Lower lobe of right lung (tissue), 2 donors: ENCODE data around the gene CHML. TPM values are rescaled to one million over a fixed set of nuclear protein-coding genes. Genes with fewer than 3 reads are reported as not detected.

Experiments used
- ATAC-seq, 2 donors: fragments of 200-7000 bp; cut with Tn5 transposase; one replicate each; pipeline ENCODE4 v1.9.1; 2020 to 2022; ENCODE audit warnings: mild to moderate bottlenecking in 2 of 2, moderate library complexity in 2 of 2
- DNase-seq: peaks from one replicate; pipeline ENCODE4 v3.0.0-alpha.2; 2020
- H3K27ac ChIP-seq: fragments of 200-600 bp; one replicate; pipeline ENCODE4 v1.8.0; 2022
- H3K27me3 ChIP-seq: fragments of 200-600 bp; one replicate; pipeline ENCODE4 v1.8.0; 2022; ENCODE audit warnings: low read depth
- H3K36me3 ChIP-seq: fragments of 200-600 bp; one replicate; pipeline ENCODE4 v1.8.0; 2022; ENCODE audit warnings: mild to moderate bottlenecking
- H3K4me1 ChIP-seq: fragments of 200-600 bp; one replicate; pipeline ENCODE4 v1.8.0; 2022
- H3K4me3 ChIP-seq: fragments of 200-600 bp; one replicate; pipeline ENCODE4 v1.8.0; 2022; ENCODE audit warnings: mild to moderate bottlenecking
- H3K9me3 ChIP-seq: fragments of 200-600 bp; one replicate; pipeline ENCODE4 v1.8.0; 2022
- intact Hi-C: fragments of 100-400 bp; cut with DNase I; formaldehyde crosslinking; loops from one replicate; pipeline ENCODE4 v1.11.0; 2022
- total RNA-seq: library from RNA; stranded (reverse); fragmentation: NEBNext Ultra II Directional; extraction: Animal tissue kit (Norgen Biotek cat#: 25700); gene quantifications from one replicate; pipeline ENCODE4 v1.2.1, GENCODE V29; 2021
- TF ChIP-seq, protein P1 (sequence below): fragments of 200-600 bp; IDR thresholded peaks from one replicate; pipeline ENCODE4 v1.8.0; 2022; ENCODE audit warnings: antibody characterized with exemption, mild to moderate bottlenecking
- donor health status: DM: no; HTN: yes; CAD: no; lungs with severe emphysema.

CHML gene
- total RNA-seq, 1 donor from 2014 or later = 14.5 TPM

DNA sequence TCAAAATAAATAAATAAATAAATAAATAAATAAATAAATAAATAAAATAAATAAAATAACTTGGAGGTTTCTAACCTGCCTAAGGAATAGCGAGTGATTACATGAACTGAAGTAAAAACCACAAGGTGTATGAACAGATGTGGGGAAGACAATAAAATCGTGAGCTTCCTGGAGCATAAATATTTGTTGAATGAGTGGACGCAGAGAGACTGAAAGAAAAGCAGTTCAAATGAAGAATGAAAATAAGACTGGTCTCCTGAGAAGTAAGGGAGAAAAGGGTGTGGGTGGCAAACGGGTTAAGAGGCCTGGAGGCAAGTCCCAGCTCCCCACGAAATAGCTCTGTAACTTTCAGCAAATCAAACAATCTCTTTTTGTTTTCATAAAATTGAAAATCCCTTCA is 33.6 kb downstream of the CHML start:
- Histone ChIP-seq H3K36me3 (no peaks in the 10 kb centered on the region), H3K27ac (no peak overlapping the region), H3K27me3 (no peaks in the 10 kb centered on the region), H3K4me3 (no peak overlapping the region), H3K9me3 (no peaks in the 10 kb centered on the region), H3K4me1 (peaks cover 25% of the 10 kb centered on the region)
- DNase-seq = no peak
- intact Hi-C loops = no loop called here
- no peak for ATAC-seq
- TF ChIP-seq, protein P1, sequence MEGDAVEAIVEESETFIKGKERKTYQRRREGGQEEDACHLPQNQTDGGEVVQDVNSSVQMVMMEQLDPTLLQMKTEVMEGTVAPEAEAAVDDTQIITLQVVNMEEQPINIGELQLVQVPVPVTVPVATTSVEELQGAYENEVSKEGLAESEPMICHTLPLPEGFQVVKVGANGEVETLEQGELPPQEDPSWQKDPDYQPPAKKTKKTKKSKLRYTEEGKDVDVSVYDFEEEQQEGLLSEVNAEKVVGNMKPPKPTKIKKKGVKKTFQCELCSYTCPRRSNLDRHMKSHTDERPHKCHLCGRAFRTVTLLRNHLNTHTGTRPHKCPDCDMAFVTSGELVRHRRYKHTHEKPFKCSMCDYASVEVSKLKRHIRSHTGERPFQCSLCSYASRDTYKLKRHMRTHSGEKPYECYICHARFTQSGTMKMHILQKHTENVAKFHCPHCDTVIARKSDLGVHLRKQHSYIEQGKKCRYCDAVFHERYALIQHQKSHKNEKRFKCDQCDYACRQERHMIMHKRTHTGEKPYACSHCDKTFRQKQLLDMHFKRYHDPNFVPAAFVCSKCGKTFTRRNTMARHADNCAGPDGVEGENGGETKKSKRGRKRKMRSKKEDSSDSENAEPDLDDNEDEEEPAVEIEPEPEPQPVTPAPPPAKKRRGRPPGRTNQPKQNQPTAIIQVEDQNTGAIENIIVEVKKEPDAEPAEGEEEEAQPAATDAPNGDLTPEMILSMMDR = no peak

DNA sequence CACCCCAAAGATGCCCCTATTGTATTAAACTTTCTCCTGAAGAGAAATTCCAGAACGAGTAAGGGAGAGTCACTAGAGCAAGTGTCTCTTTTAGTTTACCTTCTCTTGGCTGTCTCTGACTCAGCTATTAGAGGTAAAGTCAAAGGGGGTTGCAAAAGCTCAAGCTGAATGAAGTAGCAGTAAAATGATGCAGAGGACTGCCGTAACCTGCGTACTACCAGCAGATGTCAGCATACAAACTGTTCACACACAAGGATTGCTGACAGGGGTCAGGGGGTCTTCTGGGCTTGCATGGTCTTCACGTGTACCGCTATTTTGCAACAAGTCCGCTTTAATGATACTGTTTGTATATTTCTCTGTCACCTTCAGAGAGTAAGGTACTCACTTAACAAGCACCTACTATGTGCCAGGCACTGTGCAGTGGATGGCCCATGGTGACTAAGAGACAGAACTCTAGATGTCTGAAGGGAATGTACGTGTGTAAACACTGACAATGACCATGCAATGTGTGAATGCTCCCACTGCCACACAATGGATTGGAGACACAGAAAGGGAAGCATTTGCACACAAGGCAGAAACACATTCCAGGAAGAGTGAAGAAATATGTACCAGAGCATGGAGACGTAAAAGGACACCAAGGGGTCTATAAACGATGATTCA is 34.9 kb downstream of the CHML start:
- DNase-seq = no peak

DNA sequence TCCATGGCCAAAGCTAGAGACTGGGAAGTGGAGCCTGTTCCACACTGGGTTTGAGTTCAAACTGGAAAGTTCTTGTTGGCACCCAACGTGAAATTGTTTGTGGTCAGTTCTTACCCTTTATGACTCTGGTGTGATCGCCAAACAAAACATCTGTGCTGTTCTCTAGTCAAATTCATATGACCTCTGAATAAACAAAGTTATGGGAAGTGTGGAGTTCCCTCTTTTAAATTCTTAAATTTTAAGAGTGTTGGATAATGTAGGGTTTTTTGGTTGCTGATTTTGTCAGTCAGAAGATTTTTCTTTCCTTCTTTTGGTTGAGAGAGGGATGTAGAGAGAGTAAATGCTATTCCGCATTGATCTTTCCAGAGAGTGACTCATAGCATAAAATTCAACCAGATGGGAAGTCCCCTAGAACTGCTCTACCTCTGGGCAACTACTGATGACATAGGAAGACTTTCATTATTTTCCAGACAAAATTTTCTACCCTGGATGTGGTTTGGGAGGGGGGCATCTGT is 36.4 kb downstream of the CHML start:
- Histone ChIP-seq H3K4me3 (no peak overlapping the region), H3K9me3 (no peaks in the 10 kb centered on the region), H3K36me3 (no peaks in the 10 kb centered on the region), H3K27me3 (no peaks in the 10 kb centered on the region), H3K27ac (peak overlapping the region; percentile 25), H3K4me1 (peaks cover 7% of the 10 kb centered on the region)
- TF ChIP-seq, protein P1 = no peak
- intact Hi-C loops = no loop called here
- DNase-seq = no peak
- peak; percentile 64 to 67 for ATAC-seq

More for the DNA sequence above, 34.9 kb downstream of the CHML start:
- Histone ChIP-seq H3K9me3 (no peaks in the 10 kb centered on the region), H3K27me3 (no peaks in the 10 kb centered on the region), H3K27ac (no peak overlapping the region), H3K36me3 (no peaks in the 10 kb centered on the region), H3K4me1 (peaks cover 12% of the 10 kb centered on the region), H3K4me3 (no peak overlapping the region)
- peak; percentile 20 to 31 for ATAC-seq
- TF ChIP-seq, protein P1 = no peak
- intact Hi-C loops = no loop called here

DNA sequence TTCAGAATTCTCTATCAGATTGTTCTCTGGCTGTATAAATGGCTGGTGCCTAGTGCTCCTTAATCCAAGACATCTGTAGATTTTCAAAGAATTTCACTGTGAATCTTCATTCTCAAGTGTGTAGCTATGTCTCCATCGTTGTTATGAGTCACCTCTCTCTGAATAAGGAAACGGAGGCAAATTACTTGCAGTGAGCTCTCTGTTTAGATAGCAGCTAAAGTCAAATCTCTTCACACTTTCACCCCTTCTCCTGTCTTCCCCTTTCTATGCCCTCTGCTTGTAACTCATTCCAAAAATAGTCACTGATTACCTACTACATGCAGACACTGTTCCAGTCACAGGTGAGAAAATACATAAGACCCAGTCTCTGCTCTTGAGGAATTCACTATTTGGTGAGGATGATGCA is 39.7 kb downstream of the CHML start:
- ATAC-seq = no peak
- TF ChIP-seq, protein P1 = no peak
- H3K4me1 ChIP-seq = peaks cover 7% of the 10 kb centered on the region
- H3K27me3 ChIP-seq = no peaks in the 10 kb centered on the region
- DNase-seq = no peak
- no peak overlapping the region for H3K4me3 ChIP-seq
- H3K27ac ChIP-seq = no peak overlapping the region
- intact Hi-C loops = no loop called here
- no peaks in the 10 kb centered on the region for H3K9me3 ChIP-seq
- peaks cover 4% of the 10 kb centered on the region for H3K36me3 ChIP-seq

DNA sequence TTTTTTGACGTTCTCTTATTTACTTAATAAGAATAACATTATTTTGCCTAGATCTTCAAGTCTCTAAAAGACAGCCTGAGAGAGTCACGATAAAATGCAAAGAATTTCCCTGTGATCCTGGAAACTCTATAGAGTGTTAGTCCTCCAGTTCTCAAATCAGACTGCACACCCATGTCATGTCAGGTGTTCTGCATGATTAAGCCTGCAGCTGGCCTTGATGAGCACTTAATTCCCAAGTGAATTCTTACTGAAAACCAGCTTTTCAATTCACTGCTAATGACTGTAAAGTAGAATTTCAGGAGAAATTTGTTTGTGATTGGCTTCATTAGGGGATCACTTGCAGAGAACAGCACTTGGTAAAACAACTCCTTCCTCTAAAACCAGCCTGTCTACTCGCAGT is 41.9 kb downstream of the CHML start:
- no peak for ATAC-seq
- Histone ChIP-seq H3K27me3 (no peaks in the 10 kb centered on the region), H3K4me1 (peaks cover 1% of the 10 kb centered on the region), H3K4me3 (no peak overlapping the region), H3K9me3 (no peaks in the 10 kb centered on the region), H3K27ac (no peak overlapping the region), H3K36me3 (peaks cover 16% of the 10 kb centered on the region)
- intact Hi-C loops = no loop called here
- TF ChIP-seq, protein P1 = no peak
- DNase-seq = no peak
